ENCODE results near the gene IGSF8.
"Not testable (repeated sequence)": the region's sequence is repeated elsewhere in the genome, so short reads cannot be mapped to it uniquely, and the experiment has no call there.

The IGSF8 gene

GRCh38 chr1:160097911-160098851, at the start of gene IGSF8:
Gene IGSF8, minus strand, starts transcription at chr1:160098619. Its CDS starts 147 bp downstream, at chr1:160098472.
- DNase-seq, result peak; percentile 95

DNA sequence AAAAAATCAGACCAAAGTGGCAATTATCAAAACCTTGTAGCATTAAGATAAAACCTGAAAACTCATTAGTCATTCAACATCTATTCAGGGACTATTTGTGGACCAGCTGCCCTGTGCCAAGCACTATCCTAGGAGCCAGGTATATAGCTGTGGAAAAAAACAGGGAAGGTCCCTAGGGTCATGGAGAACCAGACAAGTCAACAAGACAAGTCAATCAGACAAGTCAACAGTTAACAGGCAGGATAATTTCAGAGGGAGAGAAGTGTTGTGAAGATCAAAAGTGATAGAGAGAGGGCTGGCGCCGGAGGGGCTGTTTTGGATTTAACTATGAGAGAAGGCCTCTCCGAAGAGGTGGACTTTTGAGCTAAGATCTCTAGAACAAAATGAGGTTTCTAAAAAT, 49.7 kb upstream of the IGSF8 start:
- no peak for DNase-seq

DNA sequence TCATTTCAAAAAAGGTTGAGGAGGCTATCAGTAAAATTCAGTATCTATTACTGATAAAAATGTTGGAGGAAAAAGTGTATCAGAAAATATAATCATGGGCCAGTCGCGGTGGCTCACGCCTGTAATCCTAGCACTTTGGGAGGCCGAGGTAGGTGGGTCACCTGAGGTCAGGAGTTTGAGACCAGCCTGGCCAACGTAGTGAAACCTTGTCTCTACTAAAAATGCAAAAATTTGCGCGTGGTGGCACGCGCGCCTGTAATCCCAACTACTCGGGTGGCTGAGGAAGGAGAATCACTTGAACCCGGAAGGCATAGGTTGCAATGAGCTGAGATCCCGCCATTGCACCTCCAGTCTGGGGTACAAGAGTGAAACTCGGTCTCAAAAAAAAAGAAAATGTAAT, 47.7 kb upstream of the IGSF8 start:
- DNase-seq, result no peak

- DNase-seq, result no peak
Measured at GRCh38 chr1:160144921-160145320, 46.5 kb upstream of the IGSF8 start.

- no peak for DNase-seq
Measured at GRCh38 chr1:160143695-160144094, 45.3 kb upstream of the IGSF8 start.

DNA sequence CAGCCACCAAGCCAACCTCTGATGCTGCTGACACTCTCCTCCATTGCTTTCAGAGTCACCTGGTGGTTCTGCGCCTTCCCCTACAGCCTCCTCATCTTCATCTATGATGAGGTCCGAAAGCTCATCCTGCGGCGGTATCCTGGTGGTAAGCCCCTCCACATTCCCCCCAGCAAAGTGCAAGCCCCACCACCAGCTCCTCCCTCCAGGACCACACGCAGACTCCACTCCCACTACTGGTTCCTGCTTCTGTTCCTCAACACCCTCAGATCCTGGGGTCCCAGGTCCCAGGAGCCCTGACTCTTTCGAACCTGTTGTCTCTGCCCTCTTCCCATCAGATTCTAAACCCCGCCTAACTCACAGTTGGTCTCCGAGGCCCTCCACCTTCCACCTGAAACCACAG, 41.4 kb upstream of the IGSF8 start:
- no peak for DNase-seq

DNA sequence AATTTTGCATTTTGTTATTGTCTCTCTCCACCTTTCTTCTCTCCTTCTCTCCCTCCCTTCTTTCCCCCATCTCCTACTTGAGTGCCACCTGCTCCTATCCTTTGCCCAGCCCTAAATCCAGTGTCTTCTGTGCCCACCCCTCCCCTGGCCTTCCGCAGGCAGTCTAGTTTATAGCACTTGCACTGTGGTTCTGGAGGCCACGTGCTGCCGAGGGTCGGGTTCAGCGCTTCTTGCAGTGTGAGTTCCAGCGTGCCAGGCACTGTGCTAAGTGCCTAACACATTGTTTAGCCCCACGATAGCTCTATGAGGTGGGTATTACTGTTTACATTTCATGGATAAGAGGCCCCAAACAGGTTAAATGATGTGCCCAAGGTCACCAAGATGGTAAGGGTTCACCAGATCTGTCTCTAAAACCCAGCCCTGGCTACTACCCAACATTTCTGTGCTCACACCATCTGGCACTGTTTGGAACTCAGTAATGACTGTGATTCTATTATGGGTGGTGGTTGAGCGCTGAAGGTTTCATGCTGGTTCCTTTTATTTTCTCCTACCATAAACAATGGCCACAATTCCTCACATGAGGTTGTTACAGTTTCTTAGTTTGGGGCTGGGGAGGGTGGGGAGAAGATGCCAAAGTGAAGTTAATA, 38.9 kb upstream of the IGSF8 start:
- DNase-seq, result no peak

DNA sequence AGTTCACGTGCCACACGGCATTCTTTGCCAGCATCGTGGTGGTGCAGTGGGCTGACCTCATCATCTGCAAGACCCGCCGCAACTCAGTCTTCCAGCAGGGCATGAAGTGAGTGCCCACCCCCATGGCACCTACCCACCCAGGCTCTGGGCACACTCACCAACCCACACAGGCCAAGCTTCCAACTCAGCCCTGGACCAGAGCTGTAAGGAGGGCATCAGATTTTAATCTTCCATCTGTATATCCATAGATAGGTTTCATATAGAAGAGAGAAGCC, 38.4 kb upstream of the IGSF8 start:
- no peak for DNase-seq

- DNase-seq, result no peak
Measured at GRCh38 chr1:160136121-160136925, 37.9 kb upstream of the IGSF8 start.

DNA sequence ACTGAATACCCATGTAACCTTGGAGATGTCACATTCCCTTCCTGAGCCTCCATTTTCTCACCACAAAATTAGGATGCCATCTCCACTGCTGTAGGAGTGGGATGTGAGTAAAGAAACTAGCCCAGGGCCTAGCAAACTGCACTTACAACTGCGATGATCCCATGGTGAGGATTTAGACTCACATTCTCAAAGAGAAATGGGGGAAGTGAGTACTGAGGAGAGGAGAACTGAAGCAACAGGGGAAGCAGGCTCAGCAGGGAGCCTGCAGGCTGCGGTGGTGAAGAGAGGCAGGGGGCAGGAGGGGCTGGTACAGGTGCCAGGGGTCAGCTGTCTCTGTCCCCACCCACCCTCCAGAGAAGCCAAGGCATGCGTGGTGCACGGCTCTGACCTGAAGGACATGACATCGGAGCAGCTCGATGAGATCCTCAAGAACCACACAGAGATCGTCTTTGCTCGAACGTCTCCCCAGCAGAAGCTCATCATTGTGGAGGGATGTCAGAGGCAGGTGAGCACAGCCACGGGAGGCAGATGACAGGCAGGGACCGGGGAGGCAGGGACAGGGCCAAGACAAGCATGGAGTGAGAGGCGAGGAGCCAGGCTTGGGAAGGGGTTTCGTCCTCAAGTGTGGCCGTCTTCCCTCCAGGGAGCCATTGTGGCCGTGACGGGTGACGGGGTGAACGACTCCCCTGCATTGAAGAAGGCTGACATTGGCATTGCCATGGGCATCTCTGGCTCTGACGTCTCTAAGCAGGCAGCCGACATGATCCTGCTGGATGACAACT, 36.6 kb upstream of the IGSF8 start:
- DNase-seq, result no peak

GRCh38 chr1:160133990-160134770, 35.8 kb upstream of the IGSF8 start:
- no peak for DNase-seq

DNA sequence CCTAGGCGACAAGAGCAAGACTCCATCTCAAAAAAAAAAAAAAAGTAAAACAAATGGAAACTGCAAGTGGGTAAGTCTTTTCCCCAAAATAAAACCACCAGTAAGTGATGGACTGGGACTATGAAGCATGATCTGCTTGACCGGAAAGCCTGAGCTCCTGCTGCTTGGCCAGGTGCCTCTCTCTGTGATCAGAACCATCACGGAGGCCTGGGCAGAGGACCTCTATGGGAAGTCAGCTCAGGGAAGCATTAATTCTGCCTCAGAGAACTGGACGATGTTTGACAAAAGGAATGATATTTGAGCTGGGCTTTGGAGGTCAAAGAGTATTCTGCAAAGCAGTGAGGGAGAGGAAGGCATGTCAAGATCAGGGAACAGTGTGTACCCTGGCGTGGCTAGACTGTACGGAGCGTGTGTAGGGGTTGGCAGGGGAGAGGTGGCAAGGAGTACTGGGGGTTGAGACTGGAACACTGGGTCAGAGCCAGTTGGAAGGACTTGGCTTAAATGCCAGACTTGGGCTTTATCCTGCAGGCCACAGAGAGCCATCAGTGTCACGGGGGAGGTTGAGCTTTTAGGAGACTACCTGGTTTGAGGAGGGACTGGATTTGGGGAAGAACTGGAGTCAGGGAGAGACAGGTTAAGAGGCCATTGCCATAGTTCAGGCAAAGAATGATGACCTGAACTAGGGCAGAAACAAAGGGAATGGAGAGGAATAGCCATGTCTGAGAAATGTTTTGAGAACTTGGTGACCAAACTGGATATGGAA, 33.6 kb upstream of the IGSF8 start:
- no peak for DNase-seq

DNA sequence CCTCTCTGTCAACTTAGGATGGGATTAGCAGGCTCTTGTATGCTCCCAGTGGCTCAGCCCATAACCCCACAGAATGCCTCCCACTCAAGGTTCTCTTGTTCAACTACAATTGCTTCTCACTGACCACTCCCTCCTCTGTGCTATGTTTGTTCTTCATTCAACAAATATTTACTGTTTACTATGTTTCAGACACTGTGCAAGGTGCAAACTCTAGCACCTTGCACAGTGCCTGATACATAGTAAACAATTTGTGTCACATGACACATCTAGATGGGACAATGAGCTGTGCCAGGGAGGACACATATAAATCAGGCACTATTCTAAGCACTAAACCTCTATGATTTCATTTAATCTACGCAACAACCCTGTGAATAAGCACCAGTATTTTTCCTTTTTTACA, 32.5 kb upstream of the IGSF8 start:
- no peak for DNase-seq

- DNase-seq, result no peak
Measured at GRCh38 chr1:160130486-160130885, 32.1 kb upstream of the IGSF8 start.

- no peak for DNase-seq
Measured at GRCh38 chr1:160129966-160130365, 31.5 kb upstream of the IGSF8 start.

DNA sequence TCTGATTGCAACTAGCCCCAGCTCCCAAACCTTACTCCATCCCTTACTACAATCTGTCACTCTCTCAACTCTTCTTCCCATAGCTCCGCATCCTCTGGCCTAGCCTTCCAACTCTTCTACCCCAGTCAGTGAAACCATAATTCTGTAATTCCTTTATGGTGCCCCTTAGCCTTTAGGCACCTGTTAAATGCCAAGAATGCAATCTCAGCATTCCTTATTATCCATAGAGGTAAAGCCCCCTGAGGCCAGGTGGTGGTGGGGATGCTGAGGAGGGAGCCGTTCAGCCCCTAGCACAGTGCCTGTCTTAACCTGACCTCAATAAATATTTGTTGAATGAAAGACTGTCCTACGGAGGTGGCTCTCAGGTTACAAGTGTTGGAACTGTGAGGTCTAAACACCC, 31.1 kb upstream of the IGSF8 start:
- DNase-seq, result no peak

DNA sequence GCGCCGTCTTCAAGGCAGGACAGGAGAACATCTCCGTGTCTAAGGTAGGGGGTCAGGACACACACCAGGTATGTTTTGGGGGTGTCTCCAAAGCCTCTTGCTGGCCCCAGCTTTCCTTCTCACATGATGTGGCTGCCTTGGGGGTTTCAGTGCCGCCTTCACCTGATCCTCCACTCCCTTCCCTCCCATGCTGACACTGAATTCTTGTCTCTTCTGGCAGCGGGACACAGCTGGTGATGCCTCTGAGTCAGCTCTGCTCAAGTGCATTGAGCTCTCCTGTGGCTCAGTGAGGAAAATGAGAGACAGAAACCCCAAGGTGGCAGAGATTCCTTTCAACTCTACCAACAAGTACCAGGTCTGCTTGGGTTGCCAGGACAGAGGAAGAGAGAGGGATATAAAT, 30.6 kb upstream of the IGSF8 start:
- DNase-seq, result no peak

- no peak for DNase-seq
Measured at GRCh38 chr1:160128636-160129035, 30.2 kb upstream of the IGSF8 start.

DNA sequence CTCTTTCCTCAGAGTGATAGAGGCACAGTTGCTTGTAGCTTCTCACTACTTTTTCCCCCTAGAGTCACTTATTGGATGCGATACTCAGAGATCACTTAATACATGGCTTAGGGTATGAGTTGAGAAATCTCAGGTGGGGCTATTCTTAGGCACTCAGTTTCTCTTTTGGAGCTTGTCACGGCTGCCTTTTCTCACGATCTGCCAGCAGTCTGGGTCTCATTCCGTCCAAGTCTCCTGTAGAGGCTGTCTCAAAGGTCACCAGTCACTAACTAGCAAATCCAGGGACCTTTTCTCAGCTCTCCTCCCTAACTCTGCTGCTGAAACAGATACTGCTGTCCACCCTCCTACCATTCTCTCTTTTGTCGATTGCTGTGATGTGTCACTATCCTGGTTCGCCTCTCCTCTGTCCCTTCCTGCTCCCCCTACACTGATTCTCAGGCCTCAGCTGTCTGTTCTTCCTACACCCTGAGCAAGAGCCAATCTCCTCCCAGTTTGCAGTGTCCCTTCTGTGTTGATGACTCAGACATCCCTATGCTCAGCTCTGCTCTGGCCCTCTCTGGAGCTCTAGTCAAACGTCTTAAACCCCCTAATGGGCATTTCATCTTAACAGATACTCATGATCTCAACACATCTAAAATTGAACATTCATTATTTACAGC, 29.6 kb upstream of the IGSF8 start:
- no peak for DNase-seq

GRCh38 chr1:160127381-160127780, 29.0 kb upstream of the IGSF8 start:
- DNase-seq, result no peak

DNA sequence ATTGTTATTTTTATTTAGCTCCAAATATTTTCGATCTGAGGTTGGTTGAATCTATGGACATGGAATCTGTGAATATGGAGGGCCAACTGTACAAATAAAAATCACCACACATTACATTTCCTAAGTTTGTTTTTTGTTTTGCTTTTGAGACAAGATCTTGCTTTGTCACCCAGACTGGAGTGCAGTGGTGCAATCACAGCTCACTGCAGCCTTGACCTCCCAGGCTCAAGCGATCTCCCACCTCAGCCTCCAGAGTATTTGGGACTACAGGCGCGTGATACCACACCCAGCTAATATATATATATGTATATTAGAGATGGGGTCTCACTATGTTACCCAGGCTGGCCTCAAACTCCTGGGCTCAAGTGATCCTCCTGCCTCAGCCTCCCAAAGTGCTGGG, 27.9 kb upstream of the IGSF8 start:
- not testable (repeated sequence) for DNase-seq

Measured in NCI-H1105 treated with DMSO at 0.1 percent for 48 hours (cell line).